OCI-LY1 (cell line): ENCODE data around the gene LPCAT2.

Source experiments
- H2AFZ ChIP-seq: fragments of 200-600 bp; sonication (generic), shearing (Covaris generic); 2 replicates; pipeline ENCODE4 v1.6.0; 2014; ENCODE audit warnings: antibody characterized with exemption, mild to moderate bottlenecking, low read length
- H3F3A ChIP-seq: fragments of 200-600 bp; sonication (generic), shearing (Covaris generic); 2 replicates; pipeline ENCODE4 v1.6.0; 2014; ENCODE audit warnings: mild to moderate bottlenecking, antibody characterized with exemption, low read length, moderate library complexity; ENCODE audit not compliant: insufficient read depth
- H3K27ac ChIP-seq: fragments of 200-600 bp; sonication (generic); 2 replicates; pipeline ENCODE4 v1.5.1; 2014; ENCODE audit warnings: low read length, mixed run types, mild to moderate bottlenecking, low read depth; ENCODE audit not compliant: poor library complexity, severe bottlenecking
- H3K27me3 ChIP-seq: fragments of 200-600 bp; sonication (generic); 2 replicates; pipeline ENCODE4 v1.6.0; 2014; ENCODE audit warnings: antibody characterized with exemption, mild to moderate bottlenecking, low read length, moderate library complexity; ENCODE audit not compliant: insufficient read depth
- H3K36me3 ChIP-seq: fragments of 200-600 bp; sonication (generic); 2 replicates; pipeline ENCODE4 v1.6.1; 2014; ENCODE audit warnings: mild to moderate bottlenecking, antibody characterized with exemption, low read length, moderate library complexity, mixed read lengths; ENCODE audit not compliant: insufficient read depth
- H3K4me1 ChIP-seq: fragments of 200-600 bp; sonication (generic); 2 replicates; pipeline ENCODE4 v1.5.1; 2014; ENCODE audit warnings: mild to moderate bottlenecking, low read length, moderate library complexity; ENCODE audit not compliant: insufficient read depth, severe bottlenecking
- H3K4me2 ChIP-seq: fragments of 200-600 bp; sonication (generic), shearing (Covaris generic); 2 replicates; pipeline ENCODE4 v1.6.1; 2014; ENCODE audit warnings: low read length
- H3K4me3 ChIP-seq: fragments of 200-600 bp; sonication (generic); 2 replicates; pipeline ENCODE4 v1.5.1; 2014; ENCODE audit warnings: low read length, low read depth, mild to moderate bottlenecking, mixed read lengths; ENCODE audit not compliant: poor library complexity, severe bottlenecking
- H3K79me2 ChIP-seq: fragments of 200-600 bp; shearing (Covaris generic); 2 replicates; pipeline ENCODE4 v1.6.1; 2016; ENCODE audit warnings: mixed run types, low read length, mixed read lengths; ENCODE audit not compliant: insufficient read depth
- H3K9ac ChIP-seq: fragments of 200-600 bp; sonication (generic), shearing (Covaris generic); 2 replicates; pipeline ENCODE4 v1.6.1; 2014; ENCODE audit warnings: mild to moderate bottlenecking, low read length, mixed read lengths
- H3K9me2 ChIP-seq: fragments of 200-600 bp; sonication (generic), shearing (Covaris generic); 2 replicates; pipeline ENCODE4 v1.6.1; 2014; ENCODE audit warnings: low read depth, mild to moderate bottlenecking, low read length, mixed read lengths
- H3K9me3 ChIP-seq: fragments of 200-600 bp; shearing (Covaris generic); 2 replicates; pipeline ENCODE4 v1.6.1; 2014; ENCODE audit warnings: low read length, mixed read lengths
- H4K20me1 ChIP-seq: fragments of 200-600 bp; sonication (generic), shearing (Covaris generic); 2 replicates; pipeline ENCODE4 v1.6.0; 2016; ENCODE audit warnings: mild to moderate bottlenecking, low read length; ENCODE audit not compliant: insufficient read depth
- EZH2 ChIP-seq: fragments of 200-600 bp; sonication (generic), shearing (Covaris generic); IDR thresholded peaks from 2 replicates; pipeline ENCODE4 v1.8.0; 2017; ENCODE audit warnings: borderline replicate concordance, mixed run types, mild to moderate bottlenecking, antibody characterized with exemption, low read length, moderate library complexity, mixed read lengths
- TF ChIP-seq, protein P1 (sequence below): fragments of 200-600 bp; sonication (generic), shearing (Covaris generic); IDR thresholded peaks from 2 replicates; pipeline ENCODE4 v1.5.1; 2017; ENCODE audit warnings: mild to moderate bottlenecking, antibody characterized with exemption, low read length, moderate library complexity, mixed read lengths

Gene LPCAT2

DNA sequence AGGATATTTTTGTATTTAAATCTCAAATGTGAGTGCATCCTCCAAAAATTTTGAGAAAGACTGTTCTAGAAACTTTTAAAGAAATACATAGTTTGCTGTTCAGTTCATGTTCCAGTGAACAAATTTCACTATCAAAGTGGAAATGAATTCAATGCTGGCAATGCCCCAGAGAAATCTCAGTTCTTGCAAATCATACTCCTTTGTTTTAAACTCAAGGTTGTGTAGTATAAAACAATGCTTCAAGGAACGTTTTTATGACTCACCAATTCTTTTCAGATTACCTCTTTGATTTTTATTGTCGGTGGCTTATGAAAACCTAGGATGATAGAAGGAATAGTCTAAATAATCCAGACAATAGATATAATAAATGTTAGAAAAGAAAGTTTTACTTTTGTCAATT lies 17.6 kb downstream of the LPCAT2 start:
- no peaks in the 10 kb centered on the region for H3K79me2 ChIP-seq
- no peak for TF ChIP-seq EZH2
- TF ChIP-seq, protein P1, sequence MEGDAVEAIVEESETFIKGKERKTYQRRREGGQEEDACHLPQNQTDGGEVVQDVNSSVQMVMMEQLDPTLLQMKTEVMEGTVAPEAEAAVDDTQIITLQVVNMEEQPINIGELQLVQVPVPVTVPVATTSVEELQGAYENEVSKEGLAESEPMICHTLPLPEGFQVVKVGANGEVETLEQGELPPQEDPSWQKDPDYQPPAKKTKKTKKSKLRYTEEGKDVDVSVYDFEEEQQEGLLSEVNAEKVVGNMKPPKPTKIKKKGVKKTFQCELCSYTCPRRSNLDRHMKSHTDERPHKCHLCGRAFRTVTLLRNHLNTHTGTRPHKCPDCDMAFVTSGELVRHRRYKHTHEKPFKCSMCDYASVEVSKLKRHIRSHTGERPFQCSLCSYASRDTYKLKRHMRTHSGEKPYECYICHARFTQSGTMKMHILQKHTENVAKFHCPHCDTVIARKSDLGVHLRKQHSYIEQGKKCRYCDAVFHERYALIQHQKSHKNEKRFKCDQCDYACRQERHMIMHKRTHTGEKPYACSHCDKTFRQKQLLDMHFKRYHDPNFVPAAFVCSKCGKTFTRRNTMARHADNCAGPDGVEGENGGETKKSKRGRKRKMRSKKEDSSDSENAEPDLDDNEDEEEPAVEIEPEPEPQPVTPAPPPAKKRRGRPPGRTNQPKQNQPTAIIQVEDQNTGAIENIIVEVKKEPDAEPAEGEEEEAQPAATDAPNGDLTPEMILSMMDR, result no peak
- no peaks in the 10 kb centered on the region for H4K20me1 ChIP-seq
- no peaks in the 10 kb centered on the region for H3K9me3 ChIP-seq
- H3K36me3 ChIP-seq, result no peaks in the 10 kb centered on the region
- no peak overlapping the region for H3K9ac ChIP-seq
- no peaks in the 10 kb centered on the region for H3K9me2 ChIP-seq
- H3K4me2 ChIP-seq, result no peak overlapping the region
- no peak overlapping the region for H3K27ac ChIP-seq
- no peaks in the 10 kb centered on the region for H3K4me1 ChIP-seq
- no peak overlapping the region for H2AFZ ChIP-seq
- H3K4me3 ChIP-seq, result no peak overlapping the region
- no peaks in the 10 kb centered on the region for H3F3A ChIP-seq
- no peaks in the 10 kb centered on the region for H3K27me3 ChIP-seq

DNA sequence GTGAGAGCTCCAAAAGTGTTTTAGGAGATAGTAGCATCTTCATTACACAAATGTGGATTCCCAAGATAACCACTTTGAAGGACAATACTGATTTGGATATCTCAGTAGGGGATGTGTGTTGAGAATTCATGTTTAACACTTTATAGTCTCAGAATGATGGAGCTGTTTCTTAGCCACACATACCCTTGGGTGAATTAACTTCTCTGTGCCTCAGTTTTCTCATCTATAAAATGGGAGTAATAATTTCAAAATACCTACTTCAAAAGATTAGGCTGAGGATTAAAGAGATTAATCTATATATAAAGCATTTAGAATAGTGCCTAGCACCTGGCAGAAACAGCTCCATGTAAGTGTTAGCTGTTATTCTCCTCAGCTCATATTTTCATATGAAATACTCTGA lies 19.0 kb downstream of the LPCAT2 start:
- H3F3A ChIP-seq, result no peaks in the 10 kb centered on the region
- no peaks in the 10 kb centered on the region for H3K9me2 ChIP-seq
- no peak overlapping the region for H3K4me3 ChIP-seq
- H3K27me3 ChIP-seq, result no peaks in the 10 kb centered on the region
- H4K20me1 ChIP-seq, result no peaks in the 10 kb centered on the region
- no peak overlapping the region for H3K27ac ChIP-seq
- no peak overlapping the region for H3K4me2 ChIP-seq
- no peaks in the 10 kb centered on the region for H3K36me3 ChIP-seq
- H3K4me1 ChIP-seq, result no peaks in the 10 kb centered on the region
- H2AFZ ChIP-seq, result no peak overlapping the region
- no peak for TF ChIP-seq EZH2
- TF ChIP-seq, protein P1, result no peak
- H3K9me3 ChIP-seq, result no peaks in the 10 kb centered on the region
- H3K79me2 ChIP-seq, result no peaks in the 10 kb centered on the region
- H3K9ac ChIP-seq, result no peak overlapping the region

DNA sequence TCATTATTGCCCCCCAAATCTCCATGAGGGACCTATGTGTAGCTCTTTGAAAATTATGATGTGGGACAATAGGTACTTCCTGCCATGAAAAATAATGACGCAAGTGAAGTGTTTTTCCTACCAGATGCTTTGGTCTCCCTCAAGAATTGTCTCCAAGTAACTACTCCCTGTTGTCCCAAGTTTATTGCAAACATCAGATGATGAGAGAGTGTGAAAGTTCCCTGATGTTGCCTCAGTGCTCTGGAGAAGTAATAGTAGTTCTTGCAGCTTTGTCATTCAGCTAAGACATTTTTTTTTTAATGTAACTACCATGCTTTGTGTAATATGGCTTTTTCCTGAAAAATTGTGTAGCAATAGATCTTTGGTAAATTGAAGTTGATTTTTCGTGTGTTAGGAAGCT lies 20.1 kb downstream of the LPCAT2 start:
- no peaks in the 10 kb centered on the region for H3K9me2 ChIP-seq
- H3K27me3 ChIP-seq, result no peaks in the 10 kb centered on the region
- no peak overlapping the region for H3K27ac ChIP-seq
- H3K4me1 ChIP-seq, result no peaks in the 10 kb centered on the region
- H3K36me3 ChIP-seq, result no peaks in the 10 kb centered on the region
- H2AFZ ChIP-seq, result no peak overlapping the region
- no peaks in the 10 kb centered on the region for H3F3A ChIP-seq
- no peak overlapping the region for H3K4me2 ChIP-seq
- H3K79me2 ChIP-seq, result no peaks in the 10 kb centered on the region
- no peak overlapping the region for H3K9ac ChIP-seq
- TF ChIP-seq, protein P1, result no peak
- no peak for TF ChIP-seq EZH2
- H3K4me3 ChIP-seq, result no peak overlapping the region
- no peaks in the 10 kb centered on the region for H4K20me1 ChIP-seq
- H3K9me3 ChIP-seq, result no peaks in the 10 kb centered on the region
